NCI-H510A treated with DMSO at 0.1 percent for 48 hours (cell line): Measurements from ENCODE around the gene ENTHD1.
"Not testable (repeated sequence)": the region's sequence is repeated elsewhere in the genome, so short reads cannot be mapped to it uniquely, and the experiment has no call there.

Experiments used
- DNase-seq: peaks from one replicate; lab custom pipeline; 2025; lab: John Stamatoyannopoulos, UW

The ENTHD1 gene

GRCh38 chr22:39851606-39852315 is 41.8 kb downstream of the ENTHD1 start:
- DNase-seq, result no peak

- DNase-seq, result no peak
These were observed 46.1 kb downstream of the ENTHD1 start for GRCh38 chr22:39847477-39847876.

GRCh38 chr22:39846539-39846938 is 47.0 kb downstream of the ENTHD1 start:
- not testable (repeated sequence) for DNase-seq

GRCh38 chr22:39845529-39845928 is 48.0 kb downstream of the ENTHD1 start:
- DNase-seq, result no peak

DNA sequence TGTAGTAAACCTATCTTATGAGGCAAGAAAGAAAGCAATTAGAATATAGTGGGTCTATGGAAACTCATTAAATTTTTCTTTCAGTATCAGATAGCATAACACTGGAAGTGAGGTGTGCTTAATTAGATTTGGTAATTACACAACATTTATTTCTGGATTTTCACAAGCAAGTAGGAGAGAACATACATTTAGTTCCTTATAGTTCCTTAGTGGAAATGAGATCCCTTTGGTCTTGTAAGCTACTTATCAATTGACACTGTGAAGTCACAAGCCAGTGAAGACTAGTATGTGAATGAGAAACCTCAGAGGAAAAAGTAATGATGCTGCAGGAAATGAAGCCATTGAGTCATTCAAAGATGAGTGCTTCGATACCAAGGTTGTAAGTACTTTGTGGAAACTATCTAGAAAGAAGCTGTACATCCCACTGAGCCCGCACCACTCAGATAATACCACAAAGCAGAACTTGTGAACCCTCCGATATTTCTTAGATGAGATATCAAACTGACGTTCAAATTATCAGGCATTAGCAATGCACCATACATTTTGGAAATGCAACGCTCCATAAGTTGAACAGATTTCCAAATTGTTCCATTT is 53.5 kb downstream of the ENTHD1 start:
- DNase-seq, result no peak

- no peak for DNase-seq
These were observed 54.4 kb downstream of the ENTHD1 start for GRCh38 chr22:39839204-39839603.

DNA sequence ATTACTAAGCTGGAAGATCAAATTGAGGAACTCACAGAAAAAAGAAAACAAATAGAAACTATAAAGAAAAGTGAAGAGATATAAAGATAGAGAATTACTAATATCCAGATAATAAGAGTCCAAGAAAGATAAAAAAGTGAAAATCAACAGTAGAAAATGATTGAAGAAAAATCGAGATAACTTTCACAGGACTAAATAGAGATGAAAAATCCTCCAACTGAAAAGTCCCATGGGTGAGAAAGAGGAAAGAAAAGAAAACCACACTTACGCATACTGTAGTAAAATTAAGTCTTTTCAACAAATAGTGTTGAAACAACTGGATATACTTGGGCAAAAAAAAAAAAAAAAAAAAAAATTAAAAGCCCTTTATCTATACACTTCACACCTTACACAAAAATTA is 60.0 kb downstream of the ENTHD1 start:
- no peak for DNase-seq

DNA sequence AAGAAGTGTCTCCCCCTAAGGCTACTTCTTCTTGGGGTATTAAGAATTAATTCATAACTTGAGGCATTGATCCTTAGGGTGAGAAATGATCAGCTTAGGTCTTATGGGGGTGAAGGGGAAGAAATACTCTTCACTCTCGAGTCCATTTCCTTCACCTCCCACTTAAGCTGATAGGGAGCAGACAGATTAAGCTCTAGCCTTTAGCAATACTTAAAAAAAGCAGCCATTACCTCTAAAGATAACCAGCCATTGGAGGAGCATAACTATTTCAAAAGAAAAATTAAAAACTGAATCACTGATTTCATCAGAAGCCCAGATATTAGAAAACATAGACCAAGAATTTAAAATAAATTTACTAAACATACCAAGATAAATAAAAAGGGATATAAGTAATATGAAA is 60.5 kb downstream of the ENTHD1 start:
- no peak for DNase-seq

- DNase-seq, result no peak
These were observed 60.9 kb downstream of the ENTHD1 start for GRCh38 chr22:39832627-39833074.

DNA sequence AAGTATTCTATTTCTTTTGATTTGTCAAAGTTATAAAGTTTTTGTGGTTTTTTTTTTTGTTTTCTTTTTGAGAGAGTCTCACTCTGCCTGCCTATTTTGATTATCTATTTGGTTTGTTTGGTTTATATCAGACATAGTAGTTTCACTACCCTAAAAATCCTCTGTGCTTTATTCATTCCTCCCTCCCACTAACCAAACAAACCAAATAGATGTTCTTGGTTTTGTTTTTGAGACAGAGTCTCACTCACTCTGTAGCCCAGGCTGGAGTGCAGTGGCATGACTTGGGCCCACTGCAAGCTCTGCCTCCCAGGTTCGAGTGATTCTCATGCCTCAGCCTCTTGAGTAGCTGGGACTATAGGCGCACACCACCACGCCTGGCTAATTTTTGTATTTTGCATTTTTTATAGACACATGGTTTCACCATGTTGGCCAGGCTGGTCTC is 67.9 kb downstream of the ENTHD1 start:
- DNase-seq, result no peak

- DNase-seq, result no peak
These were observed 72.6 kb downstream of the ENTHD1 start for GRCh38 chr22:39821008-39821407.

DNA sequence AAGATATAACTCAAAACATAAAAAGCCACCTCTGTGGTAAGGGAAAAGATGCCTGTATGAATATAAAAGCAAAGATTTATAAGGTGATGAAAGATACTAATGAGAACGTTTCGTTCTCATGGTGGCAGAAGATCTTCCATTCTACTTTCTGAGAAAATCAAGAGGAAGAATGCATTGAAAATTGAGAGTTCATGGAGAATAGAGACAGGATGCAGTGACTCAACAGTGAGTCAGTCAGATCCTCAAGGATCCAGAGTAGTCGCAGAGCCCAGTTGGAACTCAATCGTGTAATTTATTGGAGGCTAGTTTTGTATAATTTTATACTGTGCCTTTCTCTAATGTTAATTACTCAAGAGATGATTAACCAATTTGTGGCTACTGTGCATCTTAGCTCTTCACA is 73.3 kb downstream of the ENTHD1 start:
- no peak for DNase-seq

DNA sequence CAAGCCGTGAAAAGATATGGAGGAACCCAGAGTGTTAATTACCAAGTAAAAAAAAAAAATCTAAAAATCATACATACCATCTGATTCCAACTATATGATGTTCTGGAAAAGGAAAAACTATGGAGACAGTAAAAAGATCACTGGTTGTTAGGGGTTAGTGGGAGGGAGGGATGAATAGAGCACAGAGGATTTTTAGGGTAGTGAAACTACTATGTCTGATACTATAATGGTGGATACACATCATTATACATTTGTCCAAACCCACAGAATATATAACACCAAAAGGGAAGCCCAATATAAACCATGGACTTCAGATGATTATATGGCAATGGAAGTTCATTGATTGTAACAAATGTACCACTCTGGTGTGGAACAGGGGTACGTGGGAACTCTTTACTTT is 74.1 kb downstream of the ENTHD1 start:
- DNase-seq, result no peak

- DNase-seq, result no peak
These were observed 75.5 kb downstream of the ENTHD1 start for GRCh38 chr22:39818094-39818493.

DNA sequence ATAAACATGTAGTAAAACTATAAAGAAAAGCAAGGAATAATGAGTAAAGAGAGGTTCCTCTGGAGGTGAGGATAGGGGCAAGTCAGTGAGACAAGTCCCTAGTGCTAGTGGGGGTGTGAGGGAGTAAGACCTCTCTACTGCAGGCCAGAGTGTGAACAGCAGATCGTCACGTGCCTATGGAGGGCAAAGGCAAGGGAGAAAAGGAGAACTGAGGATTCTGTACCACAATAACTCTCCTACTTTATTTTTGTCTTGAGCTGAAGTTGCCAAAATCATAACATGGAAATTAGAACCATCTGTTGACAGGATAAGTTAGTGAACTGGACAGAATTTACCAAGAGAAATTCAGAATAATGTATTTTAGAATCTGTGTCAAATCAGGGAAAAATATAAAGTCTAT is 77.6 kb downstream of the ENTHD1 start:
- DNase-seq, result no peak

DNA sequence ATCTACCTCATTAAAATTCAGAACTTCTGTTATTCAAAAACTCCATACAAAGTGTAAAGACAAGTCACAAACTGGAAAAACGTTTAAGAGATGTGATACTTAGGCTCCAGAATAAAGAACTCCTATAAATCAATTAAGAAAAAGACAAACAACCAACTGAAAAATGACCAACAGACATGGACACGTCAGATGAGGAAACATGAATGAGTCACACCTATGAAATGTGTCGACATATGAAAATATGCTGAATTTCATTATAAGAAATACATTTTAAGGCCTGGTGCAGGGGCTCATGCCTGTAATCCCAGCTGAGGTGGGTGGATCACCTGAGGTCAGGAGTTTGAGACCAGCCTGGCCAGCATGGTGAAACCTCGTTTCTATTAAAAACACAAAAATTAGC is 78.7 kb downstream of the ENTHD1 start:
- no peak for DNase-seq

DNA sequence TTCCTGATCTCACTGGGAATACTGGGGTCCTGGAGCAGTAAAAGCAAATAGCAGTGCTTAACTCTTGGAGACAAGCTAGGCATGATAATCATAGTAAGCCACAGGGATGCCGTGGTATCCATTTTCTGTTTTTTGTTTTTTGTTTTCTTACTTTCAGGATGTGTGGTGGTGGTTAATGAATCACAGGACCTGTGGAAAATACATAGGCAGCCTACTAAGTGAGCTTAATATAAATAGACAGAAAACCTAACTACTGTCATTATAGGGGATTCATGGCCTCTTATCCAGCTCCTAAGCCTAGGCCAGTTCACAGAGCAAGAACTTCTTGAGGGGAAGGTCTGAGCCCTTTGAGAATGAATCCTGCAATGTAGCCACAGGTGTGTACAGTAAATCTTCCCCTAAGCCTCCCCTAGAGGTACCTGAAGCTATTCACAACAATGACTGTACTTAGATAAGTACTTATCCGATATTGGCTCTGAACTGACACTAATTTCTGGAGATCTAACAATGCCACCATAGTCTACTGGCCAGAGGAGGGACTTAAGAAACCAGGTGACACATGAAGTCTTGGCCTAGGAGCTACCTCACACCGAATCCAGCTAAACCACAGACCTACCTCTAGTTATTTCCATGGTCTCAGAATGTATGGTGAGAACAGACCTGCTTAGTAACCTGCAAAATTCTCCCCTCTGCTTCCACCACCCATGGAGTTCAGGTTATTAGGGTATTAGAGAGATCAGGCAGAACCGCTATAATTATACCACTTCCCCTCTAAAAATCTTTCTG is 83.6 kb downstream of the ENTHD1 start:
- no peak for DNase-seq

DNA sequence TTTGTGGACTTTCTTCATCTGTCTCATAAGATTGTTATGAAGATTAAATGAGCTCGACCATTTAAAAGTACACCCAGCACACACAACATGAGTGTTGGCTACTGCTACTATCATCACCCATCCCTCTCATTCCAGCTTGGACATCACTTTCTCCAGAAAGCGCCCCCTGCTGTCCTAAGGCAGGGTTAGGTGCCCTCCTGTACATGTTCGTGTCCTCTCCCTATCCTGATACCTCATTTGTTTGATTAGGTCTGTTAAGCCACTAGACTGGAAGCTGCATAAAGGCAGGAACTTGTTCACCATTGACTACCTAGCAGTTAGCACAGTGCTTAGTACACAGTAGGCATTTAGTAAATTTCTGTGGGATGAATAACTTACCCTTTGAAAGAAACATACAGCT is 85.5 kb downstream of the ENTHD1 start:
- DNase-seq, result no peak

DNA sequence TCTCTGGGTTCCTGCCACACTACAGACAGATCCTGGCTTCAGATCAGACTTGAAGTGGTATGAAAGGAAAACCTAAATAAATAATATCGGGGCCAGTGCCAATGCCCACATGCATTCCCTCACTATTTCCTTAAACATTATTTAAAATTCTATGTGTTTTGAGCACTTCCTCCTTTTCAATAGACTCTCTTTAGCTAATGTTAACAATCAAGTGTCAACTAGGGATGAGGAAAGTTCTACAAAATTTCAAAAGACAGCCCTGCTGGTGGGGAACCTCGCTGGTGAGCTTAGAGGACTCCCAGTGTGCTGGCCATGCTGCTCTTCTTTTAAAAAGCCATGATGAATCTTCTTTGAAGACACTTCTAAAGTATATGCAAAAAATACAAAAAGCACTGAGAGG is 87.5 kb downstream of the ENTHD1 start:
- no peak for DNase-seq

GRCh38 chr22:39805117-39805516 is 88.4 kb downstream of the ENTHD1 start:
- DNase-seq, result no peak

- no peak for DNase-seq
These were observed 90.9 kb downstream of the ENTHD1 start for GRCh38 chr22:39802682-39803081.

- peak; percentile 89 for DNase-seq
These were observed 92.6 kb downstream of the ENTHD1 start for GRCh38 chr22:39800790-39801520.
